K562 (cell line): ENCODE results near the gene RBM34. TPM values are rescaled to one million over a fixed set of nuclear protein-coding genes. Genes with fewer than 3 reads are reported as not detected.

Source experiments
- CAMTA2 ChIP-seq: fragments of 250-450 bp; sonication (Bioruptor Pico); conservative IDR thresholded peaks from 2 replicates; pipeline ENCODE4 v1.5.1; 2022
- SMARCA4 ChIP-seq: fragments of 450-650 bp; IDR thresholded peaks from 2 replicates; pipeline ENCODE4 v1.6.1; 2016
- ZNF197 ChIP-seq: fragments of 200-800 bp; sonication (Bioruptor generic); IDR thresholded peaks from 2 replicates; pipeline ENCODE4 v1.6.1; 2016; ENCODE audit warnings: low read depth, missing genetic modification characterization, missing compliant biosample characterization
- ZNF217 ChIP-seq: sonication (generic); formaldehyde crosslinking; IDR thresholded peaks from 2 replicates; pipeline ENCODE4 v1.8.0; 2022; ENCODE audit warnings: mild to moderate bottlenecking, missing genetic modification reagents
- ZZZ3 ChIP-seq: fragments of 450-650 bp; IDR thresholded peaks from 2 replicates; pipeline ENCODE4 v1.6.1; 2016; ENCODE audit warnings: antibody characterized with exemption, mild to moderate bottlenecking, moderate library complexity
- polyA plus RNA-seq, 8 experiments: library from polyadenylated mRNA; depleted of rRNA in 4 of 8; stranded (reverse) in 5 of 8; unstranded in 3 of 8; fragments of >200 nt; fragmentation: Nextera tagmentation in 2 of 8; fragmentation: Illumina TruSeq in 1 of 8; extraction: Ambion mirVana in 2 of 8; extraction: Trizol in 1 of 8; gene quantifications; 2 replicates each; pipeline versions ENCODE4 v1.2.1 to v1.2.3, GENCODE V29; 2011 to 2014; ENCODE audit warnings: inconsistent platforms in 1 of 8, missing spikeins in 1 of 8
- total RNA-seq, 7 experiments: library from RNA; depleted of rRNA in 6 of 7; stranded (reverse); fragments of >200 nt in 6 of 7; fragmentation: Illumina TruSeq in 2 of 7; extraction: Trizol in 2 of 7; gene quantifications; 2 replicates each; pipeline versions ENCODE4 v1.2.1 to v1.2.3, GENCODE V29; 2011 to 2021; ENCODE audit warnings: low replicate concordance in 1 of 7
- TF ChIP-seq, protein P1 (sequence below): fragments of 150-350 bp; conservative IDR thresholded peaks from 2 replicates; pipeline ENCODE4 v1.6.1; 2014; ENCODE audit warnings: low read length

The RBM34 gene
- total and polyA plus RNA-seq, 9 of the 15 experiments (the other 6 are each of a cell fraction or from before 2014, with no cell fraction given) = 64.0 to 178 (median 124) TPM

DNA sequence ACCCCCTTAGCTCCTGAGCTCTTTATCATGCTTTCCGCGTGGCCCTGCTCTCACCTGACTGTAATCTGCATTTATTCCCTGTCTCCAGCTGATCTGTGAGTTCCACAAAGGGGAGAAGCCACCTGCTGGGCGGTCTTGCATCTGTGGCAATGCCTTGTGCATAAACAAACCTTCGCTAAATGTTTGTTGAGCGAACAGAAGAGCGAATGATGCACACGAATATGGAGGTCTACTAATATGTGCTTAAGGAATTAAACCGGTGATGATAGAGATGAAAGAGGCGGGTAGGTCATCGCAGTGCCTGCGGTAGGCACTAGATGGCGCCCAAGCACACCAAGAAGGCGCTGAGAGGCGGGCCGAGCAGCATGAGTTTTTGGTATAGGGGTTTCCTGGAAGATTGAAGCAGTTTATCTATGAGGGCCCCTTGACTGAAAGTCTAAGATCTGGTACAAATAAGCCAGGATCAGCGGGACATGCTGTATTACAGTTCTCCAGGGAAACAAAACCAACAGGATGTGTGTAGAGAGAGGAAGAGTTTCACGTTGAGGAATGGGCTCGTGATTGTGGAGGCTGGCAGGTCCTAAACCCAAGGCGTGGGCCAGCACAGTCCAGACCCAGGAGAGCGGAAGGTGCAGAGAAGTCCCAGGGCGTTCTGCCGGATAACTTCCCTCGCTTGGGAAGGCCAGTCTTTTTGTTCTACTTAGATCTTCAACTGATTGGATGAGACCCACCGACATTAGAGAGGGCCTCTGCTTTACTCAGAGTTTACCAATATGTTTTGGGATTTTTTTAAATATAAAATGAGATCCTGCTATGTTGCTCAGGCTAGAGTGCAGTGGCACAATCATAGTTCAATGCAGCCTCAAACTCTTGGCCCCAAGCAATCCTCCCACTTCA is 67.1 kb downstream of the RBM34 start (continued):
- TF ChIP-seq ZNF197 (CRISPR knock-in tag) (0 out of 2 replicates have a peak, but pooled peaks have one; percentile 40), ZNF217 (CRISPR knock-in tag) (no peak), CAMTA2 (no peak), SMARCA4 (0 out of 2 replicates have a peak, but pooled peaks have one; percentile 32), ZZZ3 (no peak)
- TF ChIP-seq, protein P1, sequence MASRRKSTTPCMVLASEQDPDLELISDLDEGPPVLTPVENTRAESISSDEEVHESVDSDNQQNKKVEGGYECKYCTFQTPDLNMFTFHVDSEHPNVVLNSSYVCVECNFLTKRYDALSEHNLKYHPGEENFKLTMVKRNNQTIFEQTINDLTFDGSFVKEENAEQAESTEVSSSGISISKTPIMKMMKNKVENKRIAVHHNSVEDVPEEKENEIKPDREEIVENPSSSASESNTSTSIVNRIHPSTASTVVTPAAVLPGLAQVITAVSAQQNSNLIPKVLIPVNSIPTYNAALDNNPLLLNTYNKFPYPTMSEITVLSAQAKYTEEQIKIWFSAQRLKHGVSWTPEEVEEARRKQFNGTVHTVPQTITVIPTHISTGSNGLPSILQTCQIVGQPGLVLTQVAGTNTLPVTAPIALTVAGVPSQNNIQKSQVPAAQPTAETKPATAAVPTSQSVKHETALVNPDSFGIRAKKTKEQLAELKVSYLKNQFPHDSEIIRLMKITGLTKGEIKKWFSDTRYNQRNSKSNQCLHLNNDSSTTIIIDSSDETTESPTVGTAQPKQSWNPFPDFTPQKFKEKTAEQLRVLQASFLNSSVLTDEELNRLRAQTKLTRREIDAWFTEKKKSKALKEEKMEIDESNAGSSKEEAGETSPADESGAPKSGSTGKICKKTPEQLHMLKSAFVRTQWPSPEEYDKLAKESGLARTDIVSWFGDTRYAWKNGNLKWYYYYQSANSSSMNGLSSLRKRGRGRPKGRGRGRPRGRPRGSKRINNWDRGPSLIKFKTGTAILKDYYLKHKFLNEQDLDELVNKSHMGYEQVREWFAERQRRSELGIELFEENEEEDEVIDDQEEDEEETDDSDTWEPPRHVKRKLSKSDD = 0 out of 2 replicates have a peak, but pooled peaks have one; percentile 44
